HG03354 (cell line): ENCODE data around the gene PTH2.
"Not testable (repeated sequence)": the region's sequence is repeated elsewhere in the genome, so short reads cannot be mapped to it uniquely, and the experiment has no call there.

ENCODE experiments used
- ATAC-seq: cut with Tn5 transposase; IDR thresholded peaks from one replicate; pipeline ENCODE4 v1.9.1; 2021; ENCODE audit warnings: mild to moderate bottlenecking; ENCODE audit not compliant: unreplicated experiment, poor library complexity, severe bottlenecking

Gene PTH2

DNA sequence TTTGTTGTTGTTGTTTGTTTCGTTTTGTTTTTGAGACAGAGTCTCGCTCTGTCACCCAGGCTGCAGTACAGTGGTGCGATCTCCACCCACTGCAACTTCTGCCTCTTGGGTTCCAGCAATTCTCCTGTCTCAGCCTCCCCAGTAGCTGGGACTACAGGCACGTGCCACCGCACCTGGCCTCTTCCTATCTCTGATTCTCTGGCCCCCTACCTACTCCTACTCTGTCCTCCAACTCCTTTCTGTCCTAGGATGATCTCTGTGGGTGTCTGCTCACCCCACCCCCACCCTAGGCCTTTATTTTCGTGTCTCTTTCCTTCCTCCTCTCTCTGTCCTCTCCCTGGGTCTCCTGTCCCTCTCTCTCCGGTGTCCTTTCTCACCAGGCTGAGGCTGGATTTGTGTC is 27.2 kb upstream of the PTH2 start:
- no peak for ATAC-seq

- no peak for ATAC-seq
Observed at GRCh38 chr19:49448432-49448786, 25.2 kb upstream of the PTH2 start.

GRCh38 chr19:49447485-49448431 is 24.5 kb upstream of the PTH2 start:
- no peak for ATAC-seq

DNA sequence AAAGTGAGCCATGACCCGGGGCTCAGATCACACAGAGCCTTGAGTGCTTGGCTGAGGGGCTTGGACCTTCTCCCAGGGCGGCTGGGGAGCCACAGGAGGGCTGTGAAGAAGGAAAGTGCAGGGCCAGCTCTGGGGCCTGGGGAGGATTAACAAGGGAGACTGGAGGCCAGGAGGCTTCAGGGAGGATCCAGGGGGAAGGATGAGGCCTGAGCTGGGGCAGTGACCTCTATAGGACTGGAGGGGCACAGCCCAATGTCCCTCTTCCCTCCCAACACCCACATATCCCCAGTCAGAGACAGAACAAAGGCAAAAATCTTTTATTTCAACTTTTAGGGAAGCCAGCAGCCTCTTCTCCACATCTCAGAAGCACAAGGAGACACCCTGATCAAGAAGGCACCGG is 22.8 kb upstream of the PTH2 start:
- no peak for ATAC-seq

- not testable (repeated sequence) for ATAC-seq
Observed at GRCh38 chr19:49444100-49444700, 21.0 kb upstream of the PTH2 start.

- ATAC-seq = peak; percentile 86
Observed at GRCh38 chr19:49443366-49444099, 20.3 kb upstream of the PTH2 start.

DNA sequence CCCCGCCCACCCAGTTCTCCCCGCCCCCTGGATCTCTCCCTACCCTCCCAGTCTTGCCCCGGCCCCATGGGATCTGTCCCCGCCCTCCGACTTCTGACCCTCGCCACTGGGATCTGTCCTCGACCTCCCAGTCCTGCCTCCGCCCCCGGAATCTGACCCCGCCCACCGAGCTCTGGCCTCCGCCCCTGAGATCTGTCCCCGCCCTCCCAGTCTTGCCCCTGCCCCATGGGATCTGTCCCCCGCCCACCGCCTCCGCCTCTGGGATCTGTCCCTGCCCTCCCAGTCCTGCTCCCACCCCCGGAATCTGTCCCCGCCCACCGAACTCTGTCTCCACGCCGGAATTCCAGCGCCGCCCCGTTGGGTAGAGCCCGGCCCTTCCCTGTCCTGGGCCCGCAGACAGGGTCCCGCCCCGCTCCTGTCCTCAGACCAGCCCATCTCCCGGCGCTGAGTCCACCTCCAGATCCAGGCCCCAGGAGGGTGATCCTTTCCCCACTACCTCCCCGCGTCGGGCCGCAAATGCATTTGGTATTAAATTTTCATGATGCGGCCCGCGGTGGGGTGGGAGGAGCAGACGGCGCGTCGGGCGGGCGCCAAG is 19.6 kb upstream of the PTH2 start:
- peak; percentile 3 for ATAC-seq

DNA sequence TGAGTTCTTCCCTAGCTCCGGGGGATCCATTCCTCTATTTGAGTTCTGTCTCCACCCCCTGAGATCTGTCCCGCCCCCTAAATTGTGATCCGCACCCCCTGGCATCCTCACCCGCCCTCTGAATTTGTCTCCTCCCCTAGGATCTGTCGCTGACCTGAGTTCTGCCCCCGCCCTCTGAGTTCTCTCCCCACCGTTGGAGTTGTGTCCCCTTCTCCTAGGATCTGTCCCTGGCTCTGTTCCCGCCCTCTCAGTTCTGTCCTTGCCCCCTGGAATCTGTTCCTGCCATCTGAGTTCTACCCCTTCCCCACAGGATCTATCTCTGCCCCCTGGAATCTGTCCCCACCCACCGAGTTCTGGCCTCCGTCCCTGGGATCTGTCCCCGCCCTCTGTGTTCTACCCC is 19.1 kb upstream of the PTH2 start:
- ATAC-seq = no peak

GRCh38 chr19:49441960-49442350 is 18.7 kb upstream of the PTH2 start:
- ATAC-seq = no peak

GRCh38 chr19:49441210-49441959 is 18.1 kb upstream of the PTH2 start, which contains the start of gene SLC17A7:
TSS of gene SLC17A7 (minus strand) at chr19:49441527. CDS start at chr19:49441379, 148 bp downstream.
- ATAC-seq = no peak

DNA sequence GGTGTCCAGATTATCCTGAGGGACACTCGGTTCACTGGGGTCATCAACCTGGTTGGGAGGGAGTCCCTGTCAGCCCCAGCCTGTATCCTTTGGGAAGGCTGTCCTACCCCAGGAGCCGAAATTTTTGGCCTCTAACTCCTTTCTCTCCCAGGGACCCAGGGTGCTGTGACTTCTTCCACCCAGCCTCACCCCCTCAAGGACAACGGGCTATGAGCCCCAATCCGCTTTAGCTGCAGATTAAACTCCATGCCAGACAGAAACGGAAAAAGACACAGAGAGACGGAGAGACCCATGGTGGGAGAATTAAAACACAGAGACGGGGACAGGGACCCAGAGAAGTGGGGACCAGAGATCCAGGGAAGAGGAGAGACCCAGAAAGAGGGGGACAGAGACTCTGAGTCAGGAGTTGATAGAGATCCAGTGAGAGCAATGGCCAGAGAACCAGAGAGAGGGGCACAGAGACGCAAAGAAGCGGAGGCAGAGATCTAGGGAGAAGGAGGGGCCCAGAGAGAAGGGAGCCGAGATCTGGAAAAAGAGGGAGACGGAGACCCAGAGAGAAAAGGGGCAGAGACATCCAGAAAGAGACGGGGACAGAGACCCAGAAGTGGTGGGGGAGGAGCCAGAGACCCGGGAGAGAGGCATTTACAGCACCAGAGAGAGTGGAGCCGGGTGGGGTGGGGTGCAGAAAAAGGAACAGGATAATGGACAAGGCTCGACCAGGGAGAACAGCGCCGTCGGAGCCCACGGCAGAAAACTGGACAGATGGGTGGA is 17.4 kb upstream of the PTH2 start:
- no peak for ATAC-seq

DNA sequence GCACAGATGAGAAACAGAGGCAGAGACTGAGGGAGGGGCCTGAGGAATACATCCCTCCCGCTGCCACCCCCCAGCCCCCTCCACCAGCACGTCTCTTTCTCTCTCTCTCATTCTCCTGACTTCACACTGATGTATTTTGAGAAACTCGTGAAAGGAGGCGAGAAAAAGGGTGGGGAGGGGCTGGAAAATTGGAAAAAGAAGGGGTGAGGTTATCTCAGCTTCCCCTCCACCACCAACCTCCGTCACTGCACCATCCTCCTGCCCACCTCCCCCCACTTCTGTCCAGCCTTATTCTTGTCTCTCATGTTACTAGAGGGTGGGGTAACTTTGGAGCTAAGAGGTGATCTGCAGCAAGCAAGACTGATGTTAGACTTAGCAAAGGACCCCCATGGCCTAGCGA is 16.6 kb upstream of the PTH2 start:
- no peak for ATAC-seq

- no peak for ATAC-seq
Observed at GRCh38 chr19:49438261-49438660, 15.0 kb upstream of the PTH2 start.

- ATAC-seq = no peak
Observed at GRCh38 chr19:49437231-49437630, 14.0 kb upstream of the PTH2 start.

GRCh38 chr19:49436381-49437017 is 13.3 kb upstream of the PTH2 start:
- no peak for ATAC-seq

GRCh38 chr19:49435670-49436069 is 12.4 kb upstream of the PTH2 start:
- no peak for ATAC-seq

DNA sequence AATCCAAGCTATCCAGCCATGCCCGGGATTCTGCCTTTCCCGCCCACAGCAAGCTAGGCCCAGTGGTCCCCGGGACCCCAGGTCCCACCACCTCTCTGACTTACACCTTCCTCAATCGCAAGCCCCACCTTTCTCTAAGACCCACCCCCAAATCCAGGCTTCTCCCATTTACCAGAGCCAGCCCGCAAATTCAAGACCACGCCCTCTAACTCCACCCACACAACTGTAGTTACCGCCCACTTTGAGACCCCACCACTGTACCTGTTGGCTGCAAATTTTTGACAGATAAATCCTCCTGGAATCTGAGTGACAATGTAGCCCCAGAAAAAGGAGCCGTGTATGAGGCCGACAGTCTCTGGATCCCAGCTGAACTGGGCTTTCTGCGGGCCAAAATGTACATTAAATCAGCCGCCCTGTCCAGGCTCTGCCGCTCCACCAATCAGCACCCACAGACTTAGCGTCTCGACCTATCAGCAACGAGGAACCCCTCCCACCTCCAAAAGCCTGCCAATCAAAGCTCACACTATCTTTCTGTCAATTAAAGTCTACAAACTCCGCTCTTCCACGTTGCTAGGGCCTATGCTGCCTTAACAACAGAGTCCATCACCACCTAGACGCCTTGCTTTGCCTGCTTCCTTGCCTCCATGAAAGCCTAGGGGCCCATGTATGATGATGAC is 11.8 kb upstream of the PTH2 start:
- ATAC-seq = no peak
